K562 (cell line): ENCODE data around the gene PHLDB1. TPM values are rescaled to one million over a fixed set of nuclear protein-coding genes. Genes with fewer than 3 reads are reported as not detected.

Source experiments
- AFF4 ChIP-seq: sonication (generic); formaldehyde crosslinking; IDR thresholded peaks from 2 replicates; pipeline ENCODE4 v1.8.0; 2023; ENCODE audit warnings: mild to moderate bottlenecking, missing genetic modification reagents
- BACH1 ChIP-seq: fragments of 200-800 bp; sonication (Bioruptor generic); IDR thresholded peaks from 2 replicates; pipeline ENCODE4 v1.6.1; 2016; ENCODE audit warnings: missing genetic modification characterization, missing compliant biosample characterization
- BCL6 ChIP-seq: fragments of 250-450 bp; sonication (Bioruptor Pico); IDR thresholded peaks from 2 replicates; pipeline ENCODE4 v1.4.0; 2020
- DMBX1 ChIP-seq: fragments of 250-450 bp; sonication (Bioruptor Pico); IDR thresholded peaks from 2 replicates; pipeline ENCODE4 v1.8.0; 2022; ENCODE audit warnings: inconsistent platforms, mild to moderate bottlenecking, moderate library complexity, borderline replicate concordance
- HDAC8 ChIP-seq: fragments of 450-650 bp; IDR thresholded peaks from 2 replicates; pipeline ENCODE4 v1.6.1; 2016; ENCODE audit warnings: mild to moderate bottlenecking, missing genetic modification characterization, moderate library complexity, missing compliant biosample characterization
- HNRNPUL1 ChIP-seq: fragments of 200-400 bp; formaldehyde crosslinking; IDR thresholded peaks from 2 replicates; pipeline ENCODE4 v1.6.1; 2017; ENCODE audit warnings: low read length
- NR2C1 ChIP-seq, 2 experiments: fragments of 450-650 bp; IDR thresholded peaks; 2 replicates each; pipeline ENCODE4 v1.6.1; 2017; ENCODE audit warnings: mild to moderate bottlenecking in 2 of 2, antibody characterized with exemption in 1 of 2, inconsistent platforms in 1 of 2, missing compliant biosample characterization in 1 of 2, missing genetic modification characterization in 1 of 2
- NR2C2 ChIP-seq, 2 experiments: fragments of 200-800 bp in 1 of 2; sonication (Bioruptor generic) in 1 of 2; sonication (generic) in 1 of 2; formaldehyde crosslinking in 1 of 2; IDR thresholded peaks; 2 replicates each; pipeline versions ENCODE4 v1.6.1 to v1.8.0; 2016 to 2022; ENCODE audit warnings: mild to moderate bottlenecking in 1 of 2, missing compliant biosample characterization in 1 of 2, missing genetic modification characterization in 1 of 2, missing genetic modification reagents in 1 of 2
- RBM14 ChIP-seq: fragments of 200-400 bp; formaldehyde crosslinking; IDR thresholded peaks from 2 replicates; pipeline ENCODE4 v1.6.1; 2018; ENCODE audit warnings: low read depth, mild to moderate bottlenecking, low read length, moderate library complexity, borderline replicate concordance; ENCODE audit not compliant: insufficient read depth
- THAP7 ChIP-seq: fragments of 250-450 bp; sonication (Bioruptor Pico); IDR thresholded peaks from 2 replicates; pipeline ENCODE4 v1.5.0; 2021
- TOE1 ChIP-seq, 2 experiments: fragments of 450-650 bp in 1 of 2; sonication (generic) in 1 of 2; formaldehyde crosslinking in 1 of 2; IDR thresholded peaks; 2 replicates each; pipeline versions ENCODE4 v1.7.1 to v1.8.0; 2016 to 2022; ENCODE audit warnings: borderline replicate concordance in 2 of 2, mild to moderate bottlenecking in 2 of 2, antibody characterized with exemption in 1 of 2, inconsistent platforms in 1 of 2, low read depth in 1 of 2, missing genetic modification reagents in 1 of 2, moderate library complexity in 1 of 2
- ZKSCAN3 ChIP-seq: fragments of 250-450 bp; sonication (Bioruptor Pico); IDR thresholded peaks from 2 replicates; pipeline ENCODE4 v1.4.0; 2020
- ZNF445 ChIP-seq: fragments of 250-450 bp; sonication (Bioruptor Pico); IDR thresholded peaks from 2 replicates; pipeline ENCODE4 v1.4.0; 2020; ENCODE audit warnings: low read depth, mild to moderate bottlenecking, moderate library complexity
- polyA plus RNA-seq, 8 experiments: library from polyadenylated mRNA; depleted of rRNA in 4 of 8; stranded (reverse) in 5 of 8; unstranded in 3 of 8; fragments of >200 nt; fragmentation: Nextera tagmentation in 2 of 8; fragmentation: Illumina TruSeq in 1 of 8; extraction: Ambion mirVana in 2 of 8; extraction: Trizol in 1 of 8; gene quantifications; 2 replicates each; pipeline versions ENCODE4 v1.2.1 to v1.2.3, GENCODE V29; 2011 to 2014; ENCODE audit warnings: inconsistent platforms in 1 of 8, missing spikeins in 1 of 8
- total RNA-seq, 7 experiments: library from RNA; depleted of rRNA in 6 of 7; stranded (reverse); fragments of >200 nt in 6 of 7; fragmentation: Illumina TruSeq in 2 of 7; extraction: Trizol in 2 of 7; gene quantifications; 2 replicates each; pipeline versions ENCODE4 v1.2.1 to v1.2.3, GENCODE V29; 2011 to 2021; ENCODE audit warnings: low replicate concordance in 1 of 7
- TF ChIP-seq, protein P1 (sequence below), 2 experiments: IDR thresholded peaks; 2 replicates each; pipeline ENCODE4 v1.6.1; 2011; ENCODE audit warnings: borderline replicate concordance in 1 of 2, control low read depth in 1 of 2, low read depth in 1 of 2, low read length in 1 of 2, mild to moderate bottlenecking in 1 of 2, mixed read lengths in 1 of 2, moderate library complexity in 1 of 2; ENCODE audit not compliant: insufficient read depth in 1 of 2, insufficient read length in 1 of 2, poor library complexity in 1 of 2, severe bottlenecking in 1 of 2; ENCODE audit errors: extremely low read depth in 1 of 2
- TF ChIP-seq, protein P2 (sequence below): sonication (generic); formaldehyde crosslinking; IDR thresholded peaks from 2 replicates; pipeline ENCODE4 v1.8.0; 2022; ENCODE audit warnings: mild to moderate bottlenecking, missing genetic modification reagents

Gene PHLDB1
- total and polyA plus RNA-seq, 9 of the 15 experiments (the other 6 are each of a cell fraction or from before 2014, with no cell fraction given), result 2.0 to 28.7 (median 16.2) TPM

- no peak for TF ChIP-seq THAP7 (CRISPR knock-in tag)
- no peak for TF ChIP-seq TOE1 (IDR thresholded peaks at IDR 0.05; ENCODE audit: borderline replicate concordance)
- TF ChIP-seq TOE1 (CRISPR knock-in tag; IDR thresholded peaks at IDR 0.05; ENCODE audit: borderline replicate concordance, low read depth), result 0 out of 2 replicates have a peak, but pooled peaks have one; percentile 32
- TF ChIP-seq, protein P1, sequence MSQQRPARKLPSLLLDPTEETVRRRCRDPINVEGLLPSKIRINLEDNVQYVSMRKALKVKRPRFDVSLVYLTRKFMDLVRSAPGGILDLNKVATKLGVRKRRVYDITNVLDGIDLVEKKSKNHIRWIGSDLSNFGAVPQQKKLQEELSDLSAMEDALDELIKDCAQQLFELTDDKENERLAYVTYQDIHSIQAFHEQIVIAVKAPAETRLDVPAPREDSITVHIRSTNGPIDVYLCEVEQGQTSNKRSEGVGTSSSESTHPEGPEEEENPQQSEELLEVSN (IDR thresholded peaks at IDR 0.05; ENCODE audit: borderline replicate concordance in 1 of 2, extremely low read depth in 1 of 2, insufficient read depth in 1 of 2, insufficient read length in 1 of 2, low read depth in 1 of 2, low read length in 1 of 2, poor library complexity in 1 of 2, severe bottlenecking in 1 of 2), result peak in 1 of 2 experiments; percentile 26
- TF ChIP-seq AFF4 (CRISPR knock-in tag), result peak; percentile 87
- peak; percentile 93 for TF ChIP-seq NR2C2 (CRISPR knock-in tag; IDR thresholded peaks at IDR 0.05)
- peak; percentile 99 for TF ChIP-seq NR2C2 (tag; IDR thresholded peaks at IDR 0.05)
- TF ChIP-seq BCL6, result no peak
- TF ChIP-seq RBM14, result 0 out of 2 replicates have a peak, but pooled peaks have one; percentile 91
- no peak for TF ChIP-seq HNRNPUL1
- TF ChIP-seq BACH1 (tag), result no peak
- TF ChIP-seq ZNF445 (CRISPR knock-in tag), result no peak
- no peak for TF ChIP-seq HDAC8 (tag)
- 0 out of 2 replicates have a peak, but pooled peaks have one; percentile 0 for TF ChIP-seq DMBX1 (CRISPR knock-in tag)
- peak; percentile 93 for TF ChIP-seq NR2C1 (IDR thresholded peaks at IDR 0.05)
- peak; percentile 93 for TF ChIP-seq NR2C1 (tag; IDR thresholded peaks at IDR 0.05)
- no peak for TF ChIP-seq ZKSCAN3 (CRISPR knock-in tag)
- TF ChIP-seq, protein P2, sequence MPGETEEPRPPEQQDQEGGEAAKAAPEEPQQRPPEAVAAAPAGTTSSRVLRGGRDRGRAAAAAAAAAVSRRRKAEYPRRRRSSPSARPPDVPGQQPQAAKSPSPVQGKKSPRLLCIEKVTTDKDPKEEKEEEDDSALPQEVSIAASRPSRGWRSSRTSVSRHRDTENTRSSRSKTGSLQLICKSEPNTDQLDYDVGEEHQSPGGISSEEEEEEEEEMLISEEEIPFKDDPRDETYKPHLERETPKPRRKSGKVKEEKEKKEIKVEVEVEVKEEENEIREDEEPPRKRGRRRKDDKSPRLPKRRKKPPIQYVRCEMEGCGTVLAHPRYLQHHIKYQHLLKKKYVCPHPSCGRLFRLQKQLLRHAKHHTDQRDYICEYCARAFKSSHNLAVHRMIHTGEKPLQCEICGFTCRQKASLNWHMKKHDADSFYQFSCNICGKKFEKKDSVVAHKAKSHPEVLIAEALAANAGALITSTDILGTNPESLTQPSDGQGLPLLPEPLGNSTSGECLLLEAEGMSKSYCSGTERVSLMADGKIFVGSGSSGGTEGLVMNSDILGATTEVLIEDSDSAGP, result 0 out of 2 replicates have a peak, but pooled peaks have one; percentile 32
These were observed 35.1 kb upstream of the PHLDB1 start, which contains the start of gene ARCN1 (continued) for GRCh38 chr11:118572061-118572980.
